KOPT-K1 (cell line): ENCODE results near the gene ITGA2B.
A peak's percentile ranks its signal among the peaks of the same experiment; 100 is the strongest.

Source experiments
- H3K27ac ChIP-seq: fragments of 200-600 bp; sonication (generic); 2 replicates; pipeline ENCODE4 v1.5.1; 2016; ENCODE audit warnings: antibody characterized with exemption, mild to moderate bottlenecking, low read depth, low read length; ENCODE audit not compliant: poor library complexity, severe bottlenecking
- H3K36me3 ChIP-seq: fragments of 200-600 bp; sonication (generic); 2 replicates; pipeline ENCODE4 v1.5.1; 2017; ENCODE audit warnings: antibody characterized with exemption, mild to moderate bottlenecking, low read length, moderate library complexity; ENCODE audit not compliant: insufficient read depth
- H3K9me3 ChIP-seq: fragments of 200-600 bp; sonication (generic); 2 replicates; pipeline ENCODE4 v1.5.1; 2017; ENCODE audit warnings: antibody characterized with exemption, low read length, mild to moderate bottlenecking; ENCODE audit not compliant: insufficient read depth, poor library complexity, severe bottlenecking

Gene ITGA2B

DNA sequence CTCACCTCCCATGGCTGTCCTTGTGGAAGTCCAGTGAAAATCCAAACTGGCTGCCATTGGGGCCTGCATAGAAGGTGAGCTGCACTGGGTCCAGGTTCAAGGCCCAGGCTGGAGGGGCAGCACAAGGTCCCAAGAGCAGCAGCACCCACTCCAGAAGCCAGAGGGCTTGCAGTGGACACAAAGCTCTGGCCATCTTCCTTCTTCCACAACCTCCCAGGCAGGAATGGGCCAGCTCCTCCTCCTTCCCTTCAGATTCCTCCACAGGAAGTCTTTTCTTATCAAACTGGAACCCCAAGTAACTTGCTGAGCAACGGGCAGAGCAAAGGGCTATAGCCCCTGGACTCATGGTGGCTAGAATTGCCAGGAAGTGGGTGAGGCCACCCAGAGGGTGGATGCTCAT lies at the start of gene ITGA2B:
TSS of gene ITGA2B (minus strand) at position 369 of the 400 bp plus-strand sequence. CDS start at position 193, 176 bp downstream.
- H3K36me3 ChIP-seq = no peaks in the 10 kb centered on the region
- no peak within 1 kb of the TSS for H3K27ac ChIP-seq
- H3K9me3 ChIP-seq = no peaks in the 10 kb centered on the region

DNA sequence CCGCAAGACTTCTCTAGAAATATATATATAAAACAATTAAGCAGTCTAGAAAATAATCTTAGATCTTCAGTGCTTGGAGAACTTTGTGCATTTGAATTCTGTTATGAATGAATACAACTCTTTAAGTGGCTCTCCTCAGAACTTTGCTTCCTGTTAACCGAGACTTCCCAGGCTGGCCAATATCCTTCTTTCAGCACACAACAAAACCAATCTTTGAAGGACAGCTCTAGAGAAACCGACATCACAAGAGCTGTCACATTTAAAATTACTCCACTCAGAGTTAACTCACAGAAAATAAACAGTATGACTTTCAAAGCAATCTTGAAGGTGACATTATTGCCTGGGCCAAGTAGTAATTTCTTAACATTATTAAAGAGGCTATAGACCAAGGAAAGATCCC lies 49.7 kb upstream of the ITGA2B start:
- no peak overlapping the region for H3K27ac ChIP-seq
- no peaks in the 10 kb centered on the region for H3K9me3 ChIP-seq
- peaks cover 23% of the 10 kb centered on the region for H3K36me3 ChIP-seq

DNA sequence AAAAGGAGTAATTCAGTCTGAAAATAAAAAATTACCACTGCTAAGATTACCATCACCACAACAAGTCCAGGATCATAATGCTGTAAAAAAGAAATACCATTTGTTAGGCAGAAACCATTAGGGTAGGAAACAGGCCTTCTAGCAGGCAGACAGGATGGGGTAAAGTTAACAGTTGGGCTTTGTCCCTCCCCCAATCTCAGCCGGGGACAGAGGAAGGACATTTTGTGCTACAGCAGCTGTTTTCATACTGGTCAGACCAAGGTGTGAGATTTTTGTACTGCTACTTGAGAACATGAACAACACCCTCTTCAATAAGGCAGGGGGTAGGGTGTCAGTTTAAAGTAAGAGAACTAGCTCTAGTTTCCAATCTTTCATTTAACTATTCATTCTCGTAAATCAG lies 49.2 kb upstream of the ITGA2B start:
- Histone ChIP-seq H3K36me3 (peaks cover 28% of the 10 kb centered on the region), H3K9me3 (no peaks in the 10 kb centered on the region), H3K27ac (peak overlapping the region; percentile 15)

DNA sequence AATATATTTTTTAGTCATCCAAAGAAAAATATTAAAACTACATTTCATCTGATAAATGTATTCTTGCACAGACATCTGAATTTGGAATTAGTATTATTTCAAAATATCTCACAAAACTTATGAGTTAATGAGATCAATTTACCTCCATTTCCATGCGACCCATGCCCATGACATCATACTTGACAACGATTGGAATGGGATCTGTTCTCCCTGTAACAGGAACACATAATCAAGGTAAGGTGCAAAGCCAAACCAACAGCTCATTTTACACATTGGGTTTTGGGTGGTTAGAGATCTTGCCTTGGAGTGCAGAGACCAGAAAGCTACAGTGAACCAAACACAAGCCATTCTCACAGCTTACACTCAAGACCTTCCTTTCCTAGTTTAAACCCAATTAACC lies 46.9 kb upstream of the ITGA2B start:
- H3K9me3 ChIP-seq = no peaks in the 10 kb centered on the region
- no peak overlapping the region for H3K27ac ChIP-seq
- H3K36me3 ChIP-seq = peaks cover 51% of the 10 kb centered on the region

DNA sequence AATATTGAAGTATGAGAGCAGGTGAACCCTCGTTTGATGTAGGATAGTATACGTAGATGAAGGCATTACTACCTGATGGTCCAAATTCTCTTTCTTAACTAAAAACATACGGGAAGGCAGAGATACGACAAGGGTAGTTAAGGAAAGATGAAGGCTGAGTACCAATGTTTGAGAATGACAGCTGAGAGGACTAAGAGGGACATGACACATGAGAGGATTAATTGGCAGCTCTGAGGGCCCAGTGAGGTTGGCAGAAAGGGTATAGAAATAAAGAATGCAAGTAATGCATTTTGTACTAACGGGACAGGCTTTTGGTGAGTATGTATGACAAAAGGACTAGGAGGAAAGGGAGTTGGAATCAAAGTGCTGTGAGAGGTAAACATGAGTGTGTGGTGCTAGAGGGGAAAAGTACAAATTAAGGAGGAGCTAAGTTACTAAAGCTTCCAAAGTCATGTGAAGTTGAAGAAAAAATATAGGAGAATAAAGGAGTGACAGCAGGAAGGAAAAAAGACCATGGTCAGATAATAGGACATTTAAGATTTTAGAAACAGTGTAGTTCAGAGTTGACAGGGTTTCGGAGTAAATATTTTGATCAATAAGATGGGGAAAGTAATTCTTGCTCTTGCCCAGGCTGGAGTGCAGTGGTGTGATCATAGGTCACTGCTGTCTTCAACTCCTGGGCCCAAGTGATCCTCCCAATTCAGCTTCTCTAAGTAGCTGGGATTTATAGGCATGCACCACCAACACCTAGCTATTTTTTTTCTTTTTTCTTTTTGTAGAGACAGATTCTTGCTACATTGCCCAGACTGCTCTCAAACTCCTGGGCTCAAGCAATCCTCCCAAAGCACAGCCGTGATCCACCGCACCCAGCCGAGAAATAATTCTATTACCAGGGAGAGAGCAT lies 43.1 kb upstream of the ITGA2B start:
- H3K9me3 ChIP-seq = no peaks in the 10 kb centered on the region
- H3K36me3 ChIP-seq = peaks cover 78% of the 10 kb centered on the region
- H3K27ac ChIP-seq = no peak overlapping the region

DNA sequence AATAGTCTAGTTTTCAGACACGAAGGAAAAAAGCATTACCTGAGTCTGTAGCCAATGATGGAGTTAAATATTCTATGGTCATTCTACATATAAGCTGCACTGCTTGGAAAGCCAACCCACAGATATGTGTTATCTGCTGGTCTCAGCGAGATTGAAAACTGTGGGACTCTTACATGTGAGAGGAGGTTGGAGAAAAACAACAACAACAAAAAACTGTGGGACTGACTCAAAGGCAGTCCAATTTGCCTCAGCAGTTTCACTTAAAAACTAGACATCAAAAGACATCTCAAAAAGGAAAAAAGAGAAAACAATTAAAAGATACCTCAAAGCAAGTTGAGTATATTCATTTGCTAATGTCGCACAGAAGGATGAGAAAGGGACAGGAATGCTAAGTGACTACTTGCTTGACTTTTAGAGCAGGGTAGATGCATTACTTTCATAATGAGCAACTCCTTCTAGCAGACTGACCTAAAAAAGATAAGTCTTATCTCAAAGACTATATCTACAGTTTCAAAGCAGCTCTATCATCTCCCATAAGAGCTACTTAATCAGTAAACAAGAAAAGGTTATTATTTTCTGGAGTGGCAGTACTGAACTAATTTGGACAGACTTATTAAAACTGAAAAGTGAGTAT lies 35.5 kb upstream of the ITGA2B start:
- H3K36me3 ChIP-seq = peaks cover 75% of the 10 kb centered on the region
- H3K27ac ChIP-seq = no peak overlapping the region
- no peaks in the 10 kb centered on the region for H3K9me3 ChIP-seq

DNA sequence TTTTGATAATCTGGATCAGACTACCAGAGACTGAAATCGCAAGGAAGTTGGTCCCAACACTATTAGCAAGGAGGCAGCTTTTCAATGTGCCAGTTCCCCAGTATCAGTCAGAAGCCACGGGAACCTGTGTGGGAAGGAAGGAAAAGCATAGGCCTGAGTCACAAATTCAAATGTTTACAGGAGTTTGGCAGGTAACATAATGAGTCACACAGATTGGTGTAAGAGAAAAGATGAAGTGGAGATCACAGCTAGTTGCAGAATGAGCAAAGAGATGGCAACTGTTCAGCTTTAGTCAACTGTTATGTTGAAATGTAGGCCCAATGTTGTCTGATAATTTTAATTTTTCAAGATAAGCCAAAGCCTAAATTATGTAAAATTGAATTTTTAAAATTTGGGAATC lies 28.1 kb upstream of the ITGA2B start:
- no peaks in the 10 kb centered on the region for H3K9me3 ChIP-seq
- H3K27ac ChIP-seq = no peak overlapping the region
- H3K36me3 ChIP-seq = peaks cover 75% of the 10 kb centered on the region

DNA sequence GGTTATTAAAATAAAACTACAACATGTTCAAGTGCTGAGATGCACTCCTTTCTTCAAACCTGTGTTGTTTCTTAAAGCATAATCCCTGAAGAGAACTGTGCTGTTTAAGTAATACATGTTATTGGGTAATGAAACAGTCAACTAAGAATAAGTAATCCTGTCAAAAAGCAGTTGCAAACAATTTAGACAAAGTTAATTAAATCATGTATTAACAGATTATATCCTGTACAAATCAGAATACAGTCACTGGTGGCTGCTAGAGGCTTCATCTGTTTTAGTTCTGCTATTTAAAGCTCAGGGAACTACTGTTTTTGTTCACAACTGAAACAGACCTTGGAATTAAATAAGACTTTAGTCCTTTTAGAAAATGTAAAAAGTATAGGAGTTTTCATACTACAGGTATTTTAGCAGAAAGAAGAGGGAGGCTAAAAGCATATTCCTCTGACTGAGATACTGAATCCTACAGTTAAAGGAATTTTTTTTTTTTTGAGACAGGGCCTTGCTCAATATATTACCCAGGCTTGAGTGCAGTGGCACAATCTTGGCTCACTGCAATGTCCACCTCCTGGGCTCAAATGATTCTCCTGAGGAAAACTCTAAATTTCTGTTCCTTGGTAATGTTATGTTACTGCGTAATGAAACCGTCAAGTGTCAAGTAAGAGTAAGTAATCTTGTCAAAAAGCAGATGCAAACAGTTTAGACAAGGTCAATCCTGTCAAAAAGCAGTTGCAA lies 27.3 kb upstream of the ITGA2B start:
- Histone ChIP-seq H3K9me3 (no peaks in the 10 kb centered on the region), H3K27ac (no peak overlapping the region), H3K36me3 (peaks cover 74% of the 10 kb centered on the region)

DNA sequence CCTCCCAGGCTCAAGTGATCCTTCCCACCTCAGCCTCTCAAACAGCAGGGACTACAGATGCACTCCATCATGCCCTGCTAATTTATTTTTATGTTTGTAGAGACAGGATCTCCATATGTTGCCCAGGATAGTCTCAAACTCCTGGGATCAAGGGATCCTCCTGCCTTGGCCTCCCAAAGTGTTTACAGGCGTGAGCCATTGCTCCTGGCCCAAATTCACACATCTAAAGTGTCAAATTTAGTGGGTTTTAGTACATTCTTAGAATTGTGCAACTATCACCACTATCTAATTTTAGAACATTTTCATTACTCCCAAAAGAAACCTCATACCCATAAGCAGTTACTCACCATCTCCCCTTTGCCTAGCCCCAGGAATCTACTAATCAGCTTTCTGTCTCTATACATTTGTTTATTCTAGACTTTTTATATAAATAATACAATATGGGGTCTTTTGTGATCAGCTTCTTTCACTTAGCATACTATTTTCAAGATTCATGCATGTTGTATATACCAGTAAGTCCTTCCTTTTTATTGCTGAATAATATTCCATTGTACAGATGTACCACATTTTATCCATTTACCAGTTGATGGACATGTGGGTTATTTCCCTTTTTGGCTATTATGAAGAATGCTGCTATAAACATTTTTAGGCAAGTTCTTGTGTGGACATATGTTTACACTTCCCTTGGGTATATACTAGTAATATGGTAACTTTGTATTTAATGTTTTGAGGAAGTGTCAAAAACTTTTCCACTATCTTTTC lies 25.1 kb upstream of the ITGA2B start:
- Histone ChIP-seq H3K27ac (no peak overlapping the region), H3K9me3 (no peaks in the 10 kb centered on the region), H3K36me3 (peaks cover 69% of the 10 kb centered on the region)

DNA sequence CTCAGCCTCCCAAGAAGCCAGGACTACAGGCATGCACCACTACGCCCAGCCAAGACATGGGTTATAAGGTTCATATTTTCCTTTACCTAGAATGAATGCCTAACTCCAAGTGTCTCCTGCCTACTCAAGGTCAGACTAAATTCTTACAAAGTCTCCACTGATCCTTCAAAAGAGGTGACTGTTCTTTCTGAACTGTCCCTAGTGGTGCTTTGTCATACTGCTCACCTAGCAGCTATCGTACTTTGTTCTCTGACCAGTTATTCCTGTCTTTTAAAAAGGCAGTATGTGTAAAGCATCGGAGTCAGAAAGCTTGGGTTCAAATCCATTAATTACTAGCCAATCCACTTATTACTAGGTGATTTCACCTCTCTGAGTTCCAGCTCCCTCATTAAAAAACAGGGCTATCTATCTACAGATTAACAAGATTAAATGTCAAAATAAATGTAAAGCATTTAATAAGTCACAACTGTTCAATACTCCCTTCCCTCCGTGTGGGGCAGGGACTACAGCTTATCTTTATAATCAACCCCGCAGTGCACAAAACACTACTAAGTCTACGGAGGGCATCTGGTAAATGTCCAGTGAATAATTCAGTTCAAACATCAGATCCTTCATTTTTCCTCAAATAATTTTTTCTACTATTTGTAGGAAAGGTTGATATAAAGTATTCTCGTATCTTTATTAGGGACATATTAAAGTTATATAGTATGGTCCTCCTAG lies 20.0 kb upstream of the ITGA2B start:
- Histone ChIP-seq H3K36me3 (peaks cover 39% of the 10 kb centered on the region), H3K27ac (no peak overlapping the region), H3K9me3 (no peaks in the 10 kb centered on the region)

DNA sequence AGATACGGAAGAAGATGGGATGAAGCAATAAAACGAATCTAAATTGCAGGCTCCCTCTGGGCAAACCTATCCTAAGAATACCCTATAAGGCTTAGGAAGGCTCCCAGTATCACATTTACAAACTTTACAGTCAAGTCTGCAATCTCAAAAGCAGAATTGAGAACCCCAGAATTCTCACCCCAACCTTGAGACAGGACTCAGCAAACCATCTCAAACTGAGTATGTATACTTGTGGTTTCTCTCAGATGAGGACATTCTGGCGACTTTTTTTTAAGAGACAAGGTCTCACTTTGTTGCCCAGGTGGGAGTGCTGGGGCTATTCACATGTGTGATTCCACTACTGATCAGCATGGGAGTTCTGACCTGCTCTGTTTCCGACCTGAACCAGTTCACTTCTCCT lies 19.3 kb upstream of the ITGA2B start:
- no peaks in the 10 kb centered on the region for H3K9me3 ChIP-seq
- no peak overlapping the region for H3K27ac ChIP-seq
- peaks cover 42% of the 10 kb centered on the region for H3K36me3 ChIP-seq

DNA sequence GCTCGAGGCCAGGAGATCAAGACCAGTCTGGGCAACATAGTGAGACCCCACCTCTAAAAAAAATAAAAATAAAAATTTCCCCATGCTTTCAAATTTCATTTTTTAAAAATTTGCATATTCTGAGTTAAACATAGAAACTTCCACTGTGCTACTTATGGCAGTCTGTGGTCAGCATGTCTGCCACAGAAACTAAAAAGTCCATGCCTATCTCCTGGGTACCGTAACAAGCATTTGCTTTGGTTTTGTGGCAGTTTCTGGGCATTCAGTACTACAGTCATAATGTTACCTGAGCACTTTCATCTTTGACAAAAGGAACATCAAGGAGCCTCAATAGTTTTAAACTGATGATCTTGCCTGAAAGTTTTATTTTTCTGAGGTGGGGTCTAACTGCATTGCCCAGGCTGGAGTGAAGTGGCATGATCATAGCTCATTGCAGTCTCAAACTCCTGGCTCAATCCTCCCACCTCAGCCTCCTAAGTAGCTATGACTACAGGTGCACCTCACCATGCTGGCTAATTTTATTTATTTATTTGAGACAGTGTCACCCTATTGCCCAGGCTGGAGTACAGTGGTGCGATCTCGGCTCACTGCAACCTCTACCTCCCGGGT lies 13.2 kb upstream of the ITGA2B start:
- no peaks in the 10 kb centered on the region for H3K9me3 ChIP-seq
- peaks cover 83% of the 10 kb centered on the region for H3K36me3 ChIP-seq
- no peak overlapping the region for H3K27ac ChIP-seq

DNA sequence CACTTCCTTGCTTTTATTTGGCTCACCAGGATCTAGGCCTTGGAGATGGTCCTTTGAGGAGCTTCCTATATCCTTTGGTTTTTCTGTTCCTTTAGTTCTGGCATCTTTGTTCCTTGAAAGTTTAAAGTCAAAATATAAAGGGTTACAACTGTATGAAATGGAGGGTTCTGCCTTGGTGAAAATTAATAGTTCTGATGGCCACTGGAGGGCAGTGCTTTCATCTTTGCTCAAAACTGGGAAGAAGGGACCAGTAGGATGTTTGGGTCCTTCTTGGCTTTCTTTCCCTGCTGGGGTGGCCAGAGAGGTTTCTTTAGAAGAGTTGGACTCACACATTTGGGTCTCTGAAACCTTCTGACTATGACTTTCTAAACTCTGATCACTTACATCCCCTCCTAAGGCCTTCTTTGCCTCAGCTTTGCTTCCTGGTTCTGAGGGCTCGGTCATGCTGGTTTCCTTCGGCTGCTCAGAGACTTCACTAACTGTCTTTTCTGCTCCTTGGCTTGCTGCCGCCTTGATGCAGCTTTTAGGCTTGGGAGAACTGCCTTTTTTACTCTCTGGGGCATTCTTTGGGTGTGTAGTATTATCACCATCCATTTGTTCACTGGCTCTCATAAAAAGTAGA lies 10.9 kb upstream of the ITGA2B start:
- H3K27ac ChIP-seq = no peak overlapping the region
- H3K9me3 ChIP-seq = no peaks in the 10 kb centered on the region
- peaks cover 87% of the 10 kb centered on the region for H3K36me3 ChIP-seq
